Measurements from ENCODE around the gene RFESD. TPM values are rescaled to one million over a fixed set of nuclear protein-coding genes. Genes with fewer than 3 reads are reported as not detected.

Gene RFESD
- total RNA-seq, 1 experiment from 2014 or later: 1.6 TPM

- peaks cover 12% of the 10 kb centered on the region for H3K9me3 ChIP-seq
- TF ChIP-seq, protein P1, sequence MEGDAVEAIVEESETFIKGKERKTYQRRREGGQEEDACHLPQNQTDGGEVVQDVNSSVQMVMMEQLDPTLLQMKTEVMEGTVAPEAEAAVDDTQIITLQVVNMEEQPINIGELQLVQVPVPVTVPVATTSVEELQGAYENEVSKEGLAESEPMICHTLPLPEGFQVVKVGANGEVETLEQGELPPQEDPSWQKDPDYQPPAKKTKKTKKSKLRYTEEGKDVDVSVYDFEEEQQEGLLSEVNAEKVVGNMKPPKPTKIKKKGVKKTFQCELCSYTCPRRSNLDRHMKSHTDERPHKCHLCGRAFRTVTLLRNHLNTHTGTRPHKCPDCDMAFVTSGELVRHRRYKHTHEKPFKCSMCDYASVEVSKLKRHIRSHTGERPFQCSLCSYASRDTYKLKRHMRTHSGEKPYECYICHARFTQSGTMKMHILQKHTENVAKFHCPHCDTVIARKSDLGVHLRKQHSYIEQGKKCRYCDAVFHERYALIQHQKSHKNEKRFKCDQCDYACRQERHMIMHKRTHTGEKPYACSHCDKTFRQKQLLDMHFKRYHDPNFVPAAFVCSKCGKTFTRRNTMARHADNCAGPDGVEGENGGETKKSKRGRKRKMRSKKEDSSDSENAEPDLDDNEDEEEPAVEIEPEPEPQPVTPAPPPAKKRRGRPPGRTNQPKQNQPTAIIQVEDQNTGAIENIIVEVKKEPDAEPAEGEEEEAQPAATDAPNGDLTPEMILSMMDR (IDR thresholded peaks at IDR 0.05; ENCODE audit: insufficient read depth in 1 of 2, low read depth in 1 of 2, low read length in 1 of 2, severe bottlenecking in 1 of 2, unreplicated experiment in 1 of 2): no peak
- H3K36me3 ChIP-seq (ENCODE audit: control insufficient read depth, insufficient read depth, low read length): no peaks in the 10 kb centered on the region
- Mint-ChIP-seq H3K9me3 (ENCODE audit: unreplicated experiment) (peaks cover 13% of the 10 kb centered on the region), H3K4me1 (ENCODE audit: low read depth, unreplicated experiment) (no peaks in the 10 kb centered on the region), H3K36me3 (ENCODE audit: insufficient read depth, unreplicated experiment) (no peaks in the 10 kb centered on the region), H3K27me3 (ENCODE audit: insufficient read depth, unreplicated experiment) (peaks cover 4% of the 10 kb centered on the region), H3K27ac (ENCODE audit: unreplicated experiment) (no peak overlapping the region), H3K4me3 (ENCODE audit: unreplicated experiment) (no peak overlapping the region)
- H3K4me1 ChIP-seq: no peaks in the 10 kb centered on the region
- CTCF ChIA-PET: no interaction called here
- H3K27me3 ChIP-seq (replicated peaks; ENCODE audit: control insufficient read depth, insufficient read depth, low read length): no peaks in the 10 kb centered on the region
- BruUV-seq (replicated peaks): no TSS peak
- no peak for DNase-seq
- intact Hi-C loops (cut with micrococcal nuclease; ENCODE audit: unreplicated experiment): no loop called here
- POLR2A ChIA-PET: no interaction called here
- H3K4me3 ChIP-seq (ENCODE audit: low read depth, low read length): no peak overlapping the region
These were observed 33.1 kb upstream of the RFESD start for GRCh38 chr5:95613514-95613913.

DNA sequence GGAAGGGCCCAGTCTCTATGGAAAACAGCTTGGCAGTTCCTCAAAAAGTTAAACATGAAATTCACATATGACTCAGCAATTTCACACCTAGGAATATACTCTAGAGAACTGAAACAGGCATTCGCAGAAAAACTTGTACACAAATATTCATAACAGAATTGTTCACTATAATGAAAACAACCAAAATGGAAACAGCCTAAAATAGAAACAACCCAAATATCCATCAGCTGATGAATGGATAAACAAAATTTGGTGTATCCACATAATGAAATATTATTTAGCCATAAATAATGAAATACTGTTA is 31.5 kb upstream of the RFESD start:
- H3K4me1 Mint-ChIP-seq (ENCODE audit: low read depth, unreplicated experiment): no peaks in the 10 kb centered on the region
- H3K36me3 ChIP-seq (ENCODE audit: control insufficient read depth, insufficient read depth, low read length): no peaks in the 10 kb centered on the region
- POLR2A ChIA-PET: no interaction called here
- H3K27me3 Mint-ChIP-seq (ENCODE audit: insufficient read depth, unreplicated experiment): peaks cover 4% of the 10 kb centered on the region
- no peak overlapping the region for H3K4me3 ChIP-seq (ENCODE audit: low read depth, low read length)
- H3K27me3 ChIP-seq (replicated peaks; ENCODE audit: control insufficient read depth, insufficient read depth, low read length): no peaks in the 10 kb centered on the region
- TF ChIP-seq, protein P1 (IDR thresholded peaks at IDR 0.05; ENCODE audit: insufficient read depth in 1 of 2, low read depth in 1 of 2, low read length in 1 of 2, severe bottlenecking in 1 of 2, unreplicated experiment in 1 of 2): no peak
- H3K27ac Mint-ChIP-seq (ENCODE audit: unreplicated experiment): no peak overlapping the region
- peaks cover 12% of the 10 kb centered on the region for H3K9me3 ChIP-seq
- CTCF ChIA-PET: no interaction called here
- H3K4me3 Mint-ChIP-seq (ENCODE audit: unreplicated experiment): no peak overlapping the region
- DNase-seq: no peak
- H3K4me1 ChIP-seq: no peaks in the 10 kb centered on the region
- no TSS peak for BruUV-seq (replicated peaks)
- no peaks in the 10 kb centered on the region for H3K36me3 Mint-ChIP-seq (ENCODE audit: insufficient read depth, unreplicated experiment)
- H3K9me3 Mint-ChIP-seq (ENCODE audit: unreplicated experiment): peaks cover 13% of the 10 kb centered on the region
- intact Hi-C loops (cut with micrococcal nuclease; ENCODE audit: unreplicated experiment): no loop called here

- Mint-ChIP-seq H3K4me1 (ENCODE audit: low read depth, unreplicated experiment) (no peaks in the 10 kb centered on the region), H3K9me3 (ENCODE audit: unreplicated experiment) (peaks cover 13% of the 10 kb centered on the region), H3K4me3 (ENCODE audit: unreplicated experiment) (no peak overlapping the region), H3K27me3 (ENCODE audit: insufficient read depth, unreplicated experiment) (peaks cover 6% of the 10 kb centered on the region), H3K27ac (ENCODE audit: unreplicated experiment) (no peak overlapping the region), H3K36me3 (ENCODE audit: insufficient read depth, unreplicated experiment) (no peaks in the 10 kb centered on the region)
- no peak for DNase-seq
- no peaks in the 10 kb centered on the region for H3K27me3 ChIP-seq (replicated peaks; ENCODE audit: control insufficient read depth, insufficient read depth, low read length)
- ChIA-PET POLR2A (no interaction called here), CTCF (no interaction called here)
- intact Hi-C loops (cut with micrococcal nuclease; ENCODE audit: unreplicated experiment): no loop called here
- no peaks in the 10 kb centered on the region for H3K36me3 ChIP-seq (ENCODE audit: control insufficient read depth, insufficient read depth, low read length)
- peaks cover 12% of the 10 kb centered on the region for H3K9me3 ChIP-seq
- no peaks in the 10 kb centered on the region for H3K4me1 ChIP-seq
- TF ChIP-seq, protein P1 (IDR thresholded peaks at IDR 0.05; ENCODE audit: insufficient read depth in 1 of 2, low read depth in 1 of 2, low read length in 1 of 2, severe bottlenecking in 1 of 2, unreplicated experiment in 1 of 2): no peak
- BruUV-seq (replicated peaks): no TSS peak
- no peak overlapping the region for H3K4me3 ChIP-seq (ENCODE audit: low read depth, low read length)
These were observed 29.5 kb upstream of the RFESD start for GRCh38 chr5:95617057-95617456.

Measured in Caco-2 (cell line).